ENCODE data around the gene ATCAY. TPM values are rescaled to one million over a fixed set of nuclear protein-coding genes. Genes with fewer than 3 reads are reported as not detected.

Gene ATCAY
- total and polyA plus RNA-seq, 4 experiments from 2014 or later, result not detected

DNA sequence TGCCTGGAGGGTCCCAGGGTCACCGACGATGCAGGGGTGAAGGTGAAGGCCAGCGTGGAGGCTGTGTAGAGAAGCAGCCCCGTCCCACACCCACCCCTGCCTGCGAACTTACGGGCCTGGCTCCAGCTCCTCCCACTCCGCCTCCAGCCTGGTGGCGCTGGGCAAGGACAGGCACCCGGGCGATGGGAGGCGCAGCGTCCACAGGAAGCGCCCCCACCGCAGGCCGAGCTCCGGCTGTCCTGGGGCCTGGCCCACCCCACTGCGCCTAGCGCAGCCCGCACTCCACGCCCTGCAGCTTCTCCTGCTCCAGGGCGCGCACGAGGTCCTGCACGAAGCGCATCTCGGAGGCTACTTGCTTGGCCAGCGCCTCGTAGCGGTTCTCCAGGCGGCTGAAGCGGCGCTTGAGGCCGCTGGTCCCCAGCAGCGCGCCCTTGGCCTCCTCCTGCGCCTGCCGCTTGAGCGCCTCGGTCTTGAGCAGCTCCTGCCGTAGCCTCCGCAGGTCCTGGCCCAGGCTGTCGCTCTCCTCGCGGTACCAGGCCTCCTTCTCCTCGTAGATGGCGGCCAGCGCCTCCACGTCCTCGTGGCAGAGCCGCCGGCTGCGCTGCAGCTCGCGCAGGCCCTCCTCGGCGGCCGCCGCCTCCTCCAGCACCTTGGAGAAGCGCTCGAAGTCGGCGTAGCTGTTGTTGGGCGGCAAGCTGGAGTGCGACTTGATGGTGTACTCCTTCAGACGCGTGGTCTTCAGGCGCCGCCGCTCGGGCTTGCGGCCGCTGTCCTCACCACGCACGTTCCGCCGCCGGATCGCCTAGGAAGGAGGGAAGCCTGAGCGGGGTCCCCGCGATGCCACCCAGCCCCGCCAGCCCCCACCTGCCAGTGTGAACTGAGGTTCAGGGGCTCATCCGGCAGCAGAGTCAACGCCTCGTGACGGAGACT lies 78.6 kb downstream of the ATCAY start:
- Mint-ChIP-seq H3K9me3 (no peaks in the 10 kb centered on the region), H3K4me1 (no peaks in the 10 kb centered on the region), H3K27ac (no peak overlapping the region), H3K4me3 (no peak overlapping the region), H3K27me3 (no peaks in the 10 kb centered on the region), H3K36me3 (peaks cover 13 to 26% of the 10 kb centered on the region in 2 donors)
- ChIA-PET POLR2A (ENCODE audit: partially characterized antibody) (interaction anchor here (0.6 kb wide), 1 partner anchor 11 kb away, joined by 3 read pairs; no protein-coding TSS in a partner anchor), CTCF (ENCODE audit: partially characterized antibody) (no interaction called here)
- no peaks in the 10 kb centered on the region for H3K27me3 ChIP-seq (ENCODE audit: insufficient read depth, low read length)
- H3K9me3 ChIP-seq (ENCODE audit: control insufficient read depth in 1 of 2, low read length in 2 of 2), result no peaks in the 10 kb centered on the region
- DNase-seq, result no peak
- intact Hi-C loops (cut with micrococcal nuclease), result no loop called here
- H3K4me3 ChIP-seq (ENCODE audit: low read length in 2 of 2), result no peak overlapping the region
- H3K4me1 ChIP-seq (ENCODE audit: insufficient read depth, low read length), result no peaks in the 10 kb centered on the region
- no peak overlapping the region for H3K27ac ChIP-seq (ENCODE audit: low read depth, low read length)
- H3K36me3 ChIP-seq (ENCODE audit: insufficient read depth, low read length), result peaks cover 25% of the 10 kb centered on the region

DNA sequence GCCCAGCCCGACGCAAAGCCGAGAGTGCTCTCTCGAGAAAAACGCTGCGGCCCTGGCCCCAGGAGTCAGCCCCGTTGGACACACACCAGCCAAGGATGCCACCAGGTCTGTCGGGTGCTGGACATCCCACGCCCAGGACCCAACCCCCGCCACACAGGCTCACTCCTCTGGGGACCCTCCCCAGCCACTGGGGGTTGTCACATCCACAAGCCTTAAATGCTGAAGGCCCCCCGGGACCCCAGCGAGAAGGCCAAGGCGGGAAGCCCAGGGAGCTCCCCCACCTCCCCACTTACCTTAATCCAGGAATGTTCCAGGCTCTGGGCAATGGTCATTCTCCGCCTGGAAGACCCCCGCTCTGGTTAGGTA lies 79.3 kb downstream of the ATCAY start:
- CTCF ChIA-PET (ENCODE audit: partially characterized antibody), result no interaction called here
- POLR2A ChIA-PET (ENCODE audit: partially characterized antibody), result interaction anchor here (0.6 kb wide), 1 partner anchor 12 kb away, joined by 3 read pairs; no protein-coding TSS in a partner anchor
- H3K4me1 ChIP-seq (ENCODE audit: insufficient read depth, low read length), result no peaks in the 10 kb centered on the region
- H3K27ac Mint-ChIP-seq, result no peak overlapping the region
- no peaks in the 10 kb centered on the region for H3K4me1 Mint-ChIP-seq
- no peaks in the 10 kb centered on the region for H3K27me3 Mint-ChIP-seq
- H3K4me3 Mint-ChIP-seq, result no peak overlapping the region
- DNase-seq, result no peak
- no peaks in the 10 kb centered on the region for H3K9me3 Mint-ChIP-seq
- H3K27ac ChIP-seq (ENCODE audit: low read depth, low read length), result no peak overlapping the region
- H3K4me3 ChIP-seq (ENCODE audit: low read length in 2 of 2), result no peak overlapping the region
- H3K9me3 ChIP-seq (ENCODE audit: control insufficient read depth in 1 of 2, low read length in 2 of 2), result no peaks in the 10 kb centered on the region
- intact Hi-C loops (cut with micrococcal nuclease), result no loop called here
- H3K36me3 ChIP-seq (ENCODE audit: insufficient read depth, low read length), result peaks cover 27% of the 10 kb centered on the region
- H3K27me3 ChIP-seq (ENCODE audit: insufficient read depth, low read length), result no peaks in the 10 kb centered on the region
- peaks cover 13 to 29% of the 10 kb centered on the region in 2 donors for H3K36me3 Mint-ChIP-seq

DNA sequence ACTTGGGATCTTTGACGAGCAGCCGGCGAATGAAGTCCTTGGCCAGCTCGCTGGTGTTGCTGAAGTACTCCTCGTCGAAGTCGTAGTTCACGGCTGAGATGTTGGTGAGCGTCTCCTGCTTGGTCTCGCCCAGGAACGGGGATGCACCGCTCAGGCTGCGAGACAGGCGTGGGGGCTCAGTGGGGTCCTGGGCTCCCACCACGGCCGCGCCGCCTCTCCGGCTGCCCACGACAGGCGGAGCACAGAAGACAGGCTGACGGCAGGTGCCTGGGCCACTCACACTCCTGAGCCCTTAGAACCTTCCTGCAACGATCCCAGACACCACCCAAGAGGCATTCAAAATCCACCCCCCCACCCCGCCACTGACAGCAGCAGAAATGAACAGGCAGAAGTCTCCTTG lies 80.5 kb downstream of the ATCAY start:
- H3K4me3 ChIP-seq (ENCODE audit: low read length in 2 of 2), result no peak overlapping the region
- H3K36me3 ChIP-seq (ENCODE audit: insufficient read depth, low read length), result peaks cover 31% of the 10 kb centered on the region
- POLR2A ChIA-PET (ENCODE audit: partially characterized antibody), result interaction anchor here (0.6 kb wide), 1 partner anchor 222 kb away, joined by 3 read pairs; no protein-coding TSS in a partner anchor
- Mint-ChIP-seq H3K9me3 (no peaks in the 10 kb centered on the region), H3K4me3 (no peak overlapping the region), H3K4me1 (peaks cover 0 to 7% (median 0%) of the 10 kb centered on the region in 4 donors), H3K27ac (no peak overlapping the region), H3K27me3 (no peaks in the 10 kb centered on the region), H3K36me3 (peaks cover 13 to 36% of the 10 kb centered on the region in 2 donors)
- no peak overlapping the region for H3K27ac ChIP-seq (ENCODE audit: low read depth, low read length)
- intact Hi-C loops (cut with micrococcal nuclease), result no loop called here
- H3K4me1 ChIP-seq (ENCODE audit: insufficient read depth, low read length), result no peaks in the 10 kb centered on the region
- H3K9me3 ChIP-seq (ENCODE audit: control insufficient read depth in 1 of 2, low read length in 2 of 2), result no peaks in the 10 kb centered on the region
- CTCF ChIA-PET (ENCODE audit: partially characterized antibody), result no interaction called here
- DNase-seq, result no peak
- no peaks in the 10 kb centered on the region for H3K27me3 ChIP-seq (ENCODE audit: insufficient read depth, low read length)

DNA sequence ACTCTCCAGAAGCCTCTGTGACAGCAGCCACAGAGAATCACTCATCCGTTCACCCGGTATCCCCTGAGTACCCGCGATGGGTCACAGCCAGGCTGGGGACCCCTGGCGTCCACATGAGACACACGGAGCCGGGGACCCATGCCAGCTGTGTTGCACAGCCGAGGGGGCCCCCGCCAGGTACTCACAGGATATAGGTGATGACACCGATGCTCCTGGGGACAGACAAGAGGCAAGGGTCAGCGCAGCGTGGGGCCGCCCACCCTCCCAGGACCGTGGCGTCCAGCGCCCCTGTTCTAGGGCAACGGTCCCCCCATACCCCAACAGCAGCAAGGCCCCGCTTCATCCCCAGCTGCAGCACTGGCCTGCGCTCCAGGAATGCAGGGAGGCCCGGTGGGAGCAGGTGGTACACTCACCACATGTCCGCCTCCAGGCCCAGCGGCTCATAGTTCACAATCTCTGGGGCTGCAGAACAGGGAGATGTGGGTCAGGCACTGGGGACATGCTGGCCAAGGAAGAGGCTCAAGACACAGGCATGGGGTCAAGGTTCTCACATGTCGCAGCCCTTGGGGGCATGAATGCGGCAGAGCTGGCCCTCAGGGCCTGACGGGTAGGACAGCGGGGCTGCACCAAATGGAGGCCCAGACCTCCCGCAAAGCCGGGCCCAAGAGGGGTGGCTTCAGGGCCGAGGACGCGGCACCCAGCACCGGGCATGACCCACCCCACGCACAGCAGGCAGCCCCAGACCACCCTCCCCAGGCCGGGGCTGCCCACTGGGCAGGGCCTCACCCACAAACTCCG lies 83.2 kb downstream of the ATCAY start:
- no peak overlapping the region for H3K27ac Mint-ChIP-seq
- H3K4me3 Mint-ChIP-seq, result no peak overlapping the region
- no peaks in the 10 kb centered on the region for H3K9me3 Mint-ChIP-seq
- Histone ChIP-seq H3K4me1 (ENCODE audit: insufficient read depth, low read length) (peaks cover 2% of the 10 kb centered on the region), H3K36me3 (ENCODE audit: insufficient read depth, low read length) (peaks cover 41% of the 10 kb centered on the region), H3K27me3 (ENCODE audit: insufficient read depth, low read length) (no peaks in the 10 kb centered on the region), H3K9me3 (ENCODE audit: control insufficient read depth in 1 of 2, low read length in 2 of 2) (no peaks in the 10 kb centered on the region), H3K4me3 (ENCODE audit: low read length in 2 of 2) (no peak overlapping the region), H3K27ac (ENCODE audit: low read depth, low read length) (no peak overlapping the region)
- no peak for DNase-seq
- H3K4me1 Mint-ChIP-seq, result peaks cover 2 to 15% (median 5%) of the 10 kb centered on the region in 4 donors
- no peaks in the 10 kb centered on the region for H3K27me3 Mint-ChIP-seq
- peaks cover 13 to 39% of the 10 kb centered on the region in 2 donors for H3K36me3 Mint-ChIP-seq
- CTCF ChIA-PET (ENCODE audit: partially characterized antibody), result no interaction called here
- intact Hi-C loops (cut with micrococcal nuclease), result no loop called here
- POLR2A ChIA-PET (ENCODE audit: partially characterized antibody), result no interaction called here

DNA sequence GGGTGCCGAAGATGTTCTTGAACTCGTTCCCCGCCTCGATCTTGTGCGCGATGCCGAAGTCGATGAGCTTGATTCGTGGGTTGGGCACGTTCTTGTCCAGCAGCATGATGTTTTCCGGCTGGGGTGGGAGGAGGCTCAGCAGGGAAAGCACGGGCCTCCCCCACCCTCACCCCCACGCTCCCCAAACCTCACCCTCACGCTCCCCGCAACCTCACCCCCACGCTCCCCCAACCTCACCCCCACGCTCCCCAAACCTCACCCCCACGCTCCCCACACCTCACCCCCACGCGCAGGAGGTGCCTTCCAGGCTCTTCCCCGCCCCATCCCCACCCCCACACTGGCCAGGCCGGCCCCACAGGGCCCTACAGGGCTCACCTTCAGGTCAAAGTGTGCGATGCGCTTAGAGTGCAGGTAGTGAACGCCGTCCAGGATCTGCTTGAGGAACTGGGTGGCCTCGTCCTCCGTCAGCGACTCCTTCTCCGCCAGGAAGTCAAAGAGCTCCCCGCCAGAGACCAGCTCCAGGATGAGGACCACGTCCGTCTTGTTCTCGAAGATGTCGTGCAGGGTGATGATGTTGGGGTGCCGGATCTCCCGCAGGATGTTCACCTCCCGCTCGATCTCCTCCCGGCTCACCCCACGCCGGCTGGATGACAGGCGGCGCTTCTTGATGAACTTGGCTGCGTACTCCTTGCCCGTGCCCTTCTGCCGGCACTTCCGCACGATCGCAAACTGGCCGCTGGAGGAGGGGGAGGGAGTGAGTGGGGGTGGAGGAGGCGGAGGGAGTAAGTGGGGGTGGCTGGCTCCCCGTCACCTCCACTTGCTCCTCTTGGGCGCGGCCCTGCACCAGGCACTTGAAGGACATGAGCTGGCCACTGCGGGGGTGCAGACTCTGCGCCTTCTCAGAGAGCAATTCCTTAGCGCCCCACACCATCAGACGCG lies 84.0 kb downstream of the ATCAY start:
- H3K36me3 Mint-ChIP-seq, result peaks cover 13 to 42% of the 10 kb centered on the region in 2 donors
- peaks cover 4 to 20% (median 11%) of the 10 kb centered on the region in 4 donors for H3K4me1 Mint-ChIP-seq
- H3K4me3 Mint-ChIP-seq, result no peak overlapping the region
- intact Hi-C loops (cut with micrococcal nuclease), result no loop called here
- H3K4me3 ChIP-seq (ENCODE audit: low read length in 2 of 2), result no peak overlapping the region
- ChIA-PET POLR2A (ENCODE audit: partially characterized antibody) (no interaction called here), CTCF (ENCODE audit: partially characterized antibody) (no interaction called here)
- no peaks in the 10 kb centered on the region for H3K27me3 ChIP-seq (ENCODE audit: insufficient read depth, low read length)
- H3K4me1 ChIP-seq (ENCODE audit: insufficient read depth, low read length), result peaks cover 11% of the 10 kb centered on the region
- H3K9me3 ChIP-seq (ENCODE audit: control insufficient read depth in 1 of 2, low read length in 2 of 2), result no peaks in the 10 kb centered on the region
- H3K27me3 Mint-ChIP-seq, result no peaks in the 10 kb centered on the region
- peaks cover 42% of the 10 kb centered on the region for H3K36me3 ChIP-seq (ENCODE audit: insufficient read depth, low read length)
- H3K9me3 Mint-ChIP-seq, result no peaks in the 10 kb centered on the region
- H3K27ac ChIP-seq (ENCODE audit: low read depth, low read length), result no peak overlapping the region
- no peak for DNase-seq
- peak overlapping the region in 1 of 7 donors; percentile 69 for H3K27ac Mint-ChIP-seq

DNA sequence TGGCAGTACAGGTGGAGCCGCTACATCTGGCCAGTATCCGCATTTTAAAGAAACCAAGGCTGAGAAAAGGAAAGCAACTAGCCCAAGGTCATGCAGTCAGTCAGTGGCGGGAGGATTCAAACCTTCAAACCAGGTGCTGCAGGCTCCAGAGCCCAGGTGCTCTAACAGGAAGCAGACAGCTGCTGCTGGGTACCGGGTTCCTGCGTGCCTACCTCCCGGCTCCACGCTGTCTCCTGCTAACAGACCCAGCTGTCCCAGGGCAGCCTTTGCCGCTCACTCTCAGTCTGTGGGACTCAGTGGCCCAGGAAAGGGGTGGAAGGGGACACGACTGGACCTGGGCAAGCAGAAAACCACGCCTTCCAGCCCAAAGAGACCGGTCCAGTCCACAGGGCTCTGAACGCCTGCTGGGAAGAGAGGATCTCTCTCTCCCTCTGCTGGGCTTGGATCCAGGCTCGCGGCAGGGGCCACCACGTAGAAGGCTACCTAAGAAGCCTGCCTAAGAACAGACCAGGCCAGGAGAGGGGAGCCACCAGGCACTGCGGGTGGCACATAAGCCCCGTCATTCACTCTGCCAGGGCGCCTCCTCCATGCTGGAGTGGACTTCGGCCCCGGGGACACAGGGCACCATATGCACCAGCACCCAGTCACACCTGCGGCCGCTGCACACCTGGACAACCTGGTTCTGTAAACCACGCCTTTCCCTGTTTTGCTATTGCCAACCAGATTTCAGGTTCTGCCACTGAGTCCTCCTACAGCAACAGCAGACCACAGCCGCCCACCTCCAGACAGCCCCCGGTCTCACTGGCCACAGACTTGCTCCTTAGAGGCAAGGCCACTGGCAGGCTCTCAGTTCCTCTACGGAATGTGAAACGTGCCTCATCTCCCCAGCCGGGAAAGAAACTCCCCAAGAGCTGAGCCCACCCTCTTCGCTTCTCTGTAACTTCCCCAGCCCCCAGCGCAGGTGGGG lies 85.8 kb downstream of the ATCAY start:
- Mint-ChIP-seq H3K4me3 (peak overlapping the region in 1 of 8 donors; percentile 21), H3K36me3 (peaks cover 9 to 45% of the 10 kb centered on the region in 2 donors), H3K27me3 (no peaks in the 10 kb centered on the region), H3K4me1 (peaks cover 11 to 34% (median 25%) of the 10 kb centered on the region in 4 donors), H3K9me3 (no peaks in the 10 kb centered on the region), H3K27ac (peak overlapping the region in 2 of 7 donors; percentile 30 to 55)
- Histone ChIP-seq H3K4me1 (ENCODE audit: insufficient read depth, low read length) (peaks cover 23% of the 10 kb centered on the region), H3K36me3 (ENCODE audit: insufficient read depth, low read length) (peaks cover 33% of the 10 kb centered on the region), H3K4me3 (ENCODE audit: low read length in 2 of 2) (no peak overlapping the region), H3K27me3 (ENCODE audit: insufficient read depth, low read length) (no peaks in the 10 kb centered on the region), H3K9me3 (ENCODE audit: control insufficient read depth in 1 of 2, low read length in 2 of 2) (no peaks in the 10 kb centered on the region), H3K27ac (ENCODE audit: low read depth, low read length) (no peak overlapping the region)
- intact Hi-C loops (cut with micrococcal nuclease), result no loop called here
- DNase-seq, result no peak
- ChIA-PET POLR2A (ENCODE audit: partially characterized antibody) (no interaction called here), CTCF (ENCODE audit: partially characterized antibody) (no interaction called here)

All from CD4-positive, alpha-beta memory T cell (primary cell).